ENCODE data around the gene DGUOK. TPM values are rescaled to one million over a fixed set of nuclear protein-coding genes. Genes with fewer than 3 reads are reported as not detected.
"Not testable (repeated sequence)": the region's sequence is repeated elsewhere in the genome, so short reads cannot be mapped to it uniquely, and the experiment has no call there.

Gene DGUOK
- total RNA-seq, 2 experiments from 2014 or later: 64.1 to 72.3 TPM

GRCh38 chr2:73893764-73894474 is 32.8 kb upstream of the DGUOK start:
- ChIA-PET CTCF (interaction anchor here (1.2 to 1.7 kb wide), 3 partner anchors 14 to 70 kb away, joined by 3 to 4 read pairs (median 3); no protein-coding TSS in a partner anchor), POLR2A (no interaction called here)
- Mint-ChIP-seq H3K27ac (no peak overlapping the region), H3K27me3 (peaks cover 2% of the 10 kb centered on the region), H3K36me3 (ENCODE audit: low read depth) (no peaks in the 10 kb centered on the region), H3K9me3 (no peaks in the 10 kb centered on the region), H3K4me1 (peaks cover 43% of the 10 kb centered on the region), H3K4me3 (no peak overlapping the region)
- DNase-seq: no peak

DNA sequence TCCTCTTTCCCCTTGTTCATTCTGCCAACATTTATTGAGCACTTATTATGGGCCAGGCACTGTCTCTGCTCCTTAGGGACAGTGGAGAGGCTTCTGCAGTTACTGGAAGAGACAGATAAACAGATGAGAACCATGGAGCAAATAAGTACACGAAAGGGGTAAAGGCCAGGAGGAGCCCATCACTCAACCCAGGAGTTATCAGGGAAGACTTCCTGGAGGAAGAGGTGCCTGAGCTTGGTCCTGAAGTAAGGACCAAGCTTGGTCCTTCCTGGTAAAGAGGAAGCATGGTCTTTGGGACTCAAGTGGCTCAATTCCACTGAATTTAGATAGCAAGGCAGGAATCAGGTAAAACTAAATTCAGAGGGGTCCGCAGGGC is 32.2 kb upstream of the DGUOK start:
- H3K4me1 Mint-ChIP-seq: peaks cover 43% of the 10 kb centered on the region
- DNase-seq: no peak
- no peaks in the 10 kb centered on the region for H3K9me3 Mint-ChIP-seq
- no peak overlapping the region for H3K4me3 Mint-ChIP-seq
- H3K27ac Mint-ChIP-seq: no peak overlapping the region
- peaks cover 2% of the 10 kb centered on the region for H3K27me3 Mint-ChIP-seq
- POLR2A ChIA-PET: no interaction called here
- CTCF ChIA-PET: interaction anchor here (0.7 to 1.7 kb wide), 4 partner anchors 9 to 70 kb away, joined by 3 to 4 read pairs (median 3); no protein-coding TSS in a partner anchor
- no peaks in the 10 kb centered on the region for H3K36me3 Mint-ChIP-seq (ENCODE audit: low read depth)

DNA sequence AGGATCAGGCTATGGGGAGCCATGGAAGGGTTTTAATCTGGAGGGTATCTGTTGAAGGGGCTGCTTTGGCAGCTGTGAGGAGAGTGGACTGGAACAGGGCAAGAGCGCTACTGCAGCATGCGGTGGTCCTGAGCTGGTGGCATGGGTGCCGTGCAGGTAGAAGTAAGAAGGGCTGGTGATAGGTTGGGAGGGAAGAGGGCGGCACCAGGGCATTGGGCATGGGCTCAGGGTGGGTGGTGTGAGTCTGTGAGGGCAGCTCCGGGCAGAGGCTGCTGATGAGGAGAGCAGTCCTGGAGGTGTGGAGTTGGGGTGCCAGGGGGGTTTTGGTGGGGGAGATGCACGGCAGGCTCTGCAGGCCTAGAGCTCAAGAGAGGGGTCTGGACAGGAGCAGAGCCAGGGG is 31.8 kb upstream of the DGUOK start:
- Mint-ChIP-seq H3K9me3 (no peaks in the 10 kb centered on the region), H3K4me1 (peaks cover 43% of the 10 kb centered on the region), H3K27ac (peak overlapping the region; percentile 10), H3K36me3 (ENCODE audit: low read depth) (no peaks in the 10 kb centered on the region), H3K27me3 (peaks cover 2% of the 10 kb centered on the region), H3K4me3 (no peak overlapping the region)
- no peak for DNase-seq
- ChIA-PET POLR2A (no interaction called here), CTCF (interaction anchor here (0.7 to 1.3 kb wide), 3 partner anchors 10 to 71 kb away, joined by 3 to 4 read pairs (median 3); no protein-coding TSS in a partner anchor)

GRCh38 chr2:73895473-73895872 is 31.2 kb upstream of the DGUOK start:
- no peak overlapping the region for H3K4me3 Mint-ChIP-seq
- CTCF ChIA-PET: interaction anchor here (1.1 to 2.2 kb wide), 3 partner anchors 11 to 32 kb away, joined by 3 to 4 read pairs (median 3); no protein-coding TSS in a partner anchor

DNA sequence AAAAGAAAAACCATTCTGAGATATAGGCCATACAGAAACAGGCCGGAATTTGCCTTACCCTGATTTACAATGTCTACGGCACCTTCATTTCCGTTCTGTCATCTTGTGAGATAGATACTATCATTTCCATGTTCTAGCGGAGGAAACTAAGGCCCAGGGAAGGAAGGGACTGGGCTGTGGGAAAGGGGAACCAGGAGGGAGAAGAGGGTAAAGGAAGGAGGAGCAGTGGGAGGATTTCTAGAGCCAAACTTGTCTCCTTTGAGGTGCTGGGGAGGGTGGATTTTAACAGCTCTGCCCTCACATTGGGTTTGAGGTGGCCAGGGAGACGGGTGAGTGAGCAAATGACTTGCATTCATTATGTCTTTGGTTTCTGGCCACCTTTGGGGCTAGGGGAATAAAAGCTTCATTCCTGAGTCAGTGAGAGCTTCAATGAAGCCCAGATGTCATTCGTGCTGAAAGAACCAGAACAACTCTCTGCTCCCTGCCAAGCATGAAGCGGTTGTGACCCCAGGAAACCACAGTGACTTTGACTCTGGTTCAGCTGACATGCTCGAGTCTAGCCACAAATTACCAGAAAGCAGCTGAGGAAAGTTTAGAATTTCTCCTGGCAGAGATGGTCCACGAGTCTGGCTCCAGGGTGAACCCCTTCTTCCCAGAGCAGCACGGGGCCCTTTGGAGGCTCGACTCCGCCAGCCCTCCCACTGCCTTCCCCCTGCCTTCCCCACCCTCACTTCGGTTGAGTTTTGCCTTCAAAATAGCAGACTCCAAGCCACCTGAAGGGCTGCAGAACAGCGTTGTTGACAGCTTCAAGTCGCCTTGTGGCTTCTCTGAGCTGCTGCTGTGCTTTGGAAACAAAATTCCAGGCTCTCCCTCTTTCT is 30.1 kb upstream of the DGUOK start:
- Mint-ChIP-seq H3K27ac (peak overlapping the region; percentile 87), H3K9me3 (no peaks in the 10 kb centered on the region), H3K4me3 (peak overlapping the region; percentile 42), H3K4me1 (peaks cover 44% of the 10 kb centered on the region), H3K36me3 (ENCODE audit: low read depth) (no peaks in the 10 kb centered on the region), H3K27me3 (no peaks in the 10 kb centered on the region)
- CTCF ChIA-PET: interaction anchor here (0.6 to 2.2 kb wide), 8 partner anchors 10 to 217 kb away, joined by 3 to 7 read pairs (median 4); no protein-coding TSS in a partner anchor
- DNase-seq: peak; percentile 64
- POLR2A ChIA-PET: no interaction called here

More at GRCh38 chr2:73895473-73895872, 31.2 kb upstream of the DGUOK start:
- Mint-ChIP-seq H3K27me3 (no peaks in the 10 kb centered on the region), H3K4me1 (peaks cover 43% of the 10 kb centered on the region), H3K36me3 (ENCODE audit: low read depth) (no peaks in the 10 kb centered on the region), H3K27ac (no peak overlapping the region), H3K9me3 (no peaks in the 10 kb centered on the region)
- DNase-seq: no peak
- POLR2A ChIA-PET: no interaction called here

- peaks cover 50% of the 10 kb centered on the region for H3K4me1 Mint-ChIP-seq
- H3K36me3 Mint-ChIP-seq (ENCODE audit: low read depth): no peaks in the 10 kb centered on the region
- CTCF ChIA-PET: interaction anchor here (0.6 to 2.2 kb wide), 5 partner anchors 11 to 217 kb away, joined by 3 to 7 read pairs (median 4); no protein-coding TSS in a partner anchor
- peak overlapping the region; percentile 87 for H3K27ac Mint-ChIP-seq
- peaks cover 2% of the 10 kb centered on the region for H3K27me3 Mint-ChIP-seq
- no peaks in the 10 kb centered on the region for H3K9me3 Mint-ChIP-seq
- H3K4me3 Mint-ChIP-seq: no peak overlapping the region
- DNase-seq: no peak
- POLR2A ChIA-PET: no interaction called here
Observed at GRCh38 chr2:73897240-73897583, 29.5 kb upstream of the DGUOK start.

GRCh38 chr2:73897934-73898333 is 28.7 kb upstream of the DGUOK start:
- Mint-ChIP-seq H3K4me3 (no peak overlapping the region), H3K36me3 (ENCODE audit: low read depth) (no peaks in the 10 kb centered on the region), H3K27me3 (peaks cover 2% of the 10 kb centered on the region), H3K27ac (no peak overlapping the region), H3K4me1 (peaks cover 54% of the 10 kb centered on the region), H3K9me3 (no peaks in the 10 kb centered on the region)
- ChIA-PET CTCF (no interaction called here), POLR2A (no interaction called here)
- DNase-seq: no peak

GRCh38 chr2:73899801-73900336 is 26.8 kb upstream of the DGUOK start:
- peaks cover 42% of the 10 kb centered on the region for H3K4me1 Mint-ChIP-seq
- no peak overlapping the region for H3K4me3 Mint-ChIP-seq
- POLR2A ChIA-PET: interaction anchor here (0.7 kb wide), 1 partner anchor 44 kb away, joined by 3 read pairs; no protein-coding TSS in a partner anchor
- H3K36me3 Mint-ChIP-seq (ENCODE audit: low read depth): no peaks in the 10 kb centered on the region
- CTCF ChIA-PET: interaction anchor here (1.0 to 2.6 kb wide), 2 partner anchors 9 kb away, joined by 3 to 7 read pairs; no protein-coding TSS in a partner anchor
- H3K27me3 Mint-ChIP-seq: peaks cover 2% of the 10 kb centered on the region
- H3K27ac Mint-ChIP-seq: no peak overlapping the region
- no peaks in the 10 kb centered on the region for H3K9me3 Mint-ChIP-seq
- no peak for DNase-seq

DNA sequence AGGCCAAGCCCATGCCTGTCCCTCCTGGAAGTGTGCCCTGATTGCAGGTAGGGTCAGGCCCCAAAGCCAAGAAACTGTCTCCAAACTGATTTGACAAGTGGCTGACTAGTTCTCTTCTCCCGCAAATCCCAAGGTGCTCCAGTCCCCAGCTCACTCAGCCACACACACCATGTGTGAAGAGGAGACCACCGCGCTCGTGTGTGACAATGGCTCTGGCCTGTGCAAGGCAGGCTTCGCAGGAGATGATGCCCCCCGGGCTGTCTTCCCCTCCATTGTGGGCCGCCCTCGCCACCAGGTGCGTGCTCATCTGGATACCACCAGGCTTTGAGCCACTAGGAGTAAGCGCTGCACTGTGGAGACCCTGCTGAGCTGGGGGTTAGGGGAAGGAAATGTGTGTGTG is 25.5 kb upstream of the DGUOK start:
- H3K4me3 Mint-ChIP-seq: no peak overlapping the region
- H3K27me3 Mint-ChIP-seq: peaks cover 2% of the 10 kb centered on the region
- POLR2A ChIA-PET: no interaction called here
- no peak overlapping the region for H3K27ac Mint-ChIP-seq
- peaks cover 29% of the 10 kb centered on the region for H3K4me1 Mint-ChIP-seq
- no peak for DNase-seq
- no peaks in the 10 kb centered on the region for H3K36me3 Mint-ChIP-seq (ENCODE audit: low read depth)
- no peaks in the 10 kb centered on the region for H3K9me3 Mint-ChIP-seq
- CTCF ChIA-PET: interaction anchor here (2.6 kb wide), 1 partner anchor 10 kb away, joined by 7 read pairs; no protein-coding TSS in a partner anchor

GRCh38 chr2:73902284-73902683 is 24.4 kb upstream of the DGUOK start:
- no peak for DNase-seq
- peaks cover 17% of the 10 kb centered on the region for H3K4me1 Mint-ChIP-seq
- H3K27me3 Mint-ChIP-seq: peaks cover 2% of the 10 kb centered on the region
- POLR2A ChIA-PET: interaction anchor here (0.6 kb wide), 1 partner anchor 28 kb away, joined by 5 read pairs; no protein-coding TSS in a partner anchor
- H3K27ac Mint-ChIP-seq: no peak overlapping the region
- no peaks in the 10 kb centered on the region for H3K9me3 Mint-ChIP-seq
- CTCF ChIA-PET: interaction anchor here (2.0 kb wide), 1 partner anchor 85 kb away, joined by 4 read pairs; no protein-coding TSS in a partner anchor
- H3K36me3 Mint-ChIP-seq (ENCODE audit: low read depth): no peaks in the 10 kb centered on the region
- no peak overlapping the region for H3K4me3 Mint-ChIP-seq

GRCh38 chr2:73903313-73903712 is 23.4 kb upstream of the DGUOK start:
- Mint-ChIP-seq H3K4me3 (no peak overlapping the region), H3K36me3 (ENCODE audit: low read depth) (no peaks in the 10 kb centered on the region), H3K9me3 (no peaks in the 10 kb centered on the region), H3K4me1 (peaks cover 15% of the 10 kb centered on the region), H3K27ac (no peak overlapping the region), H3K27me3 (peaks cover 2% of the 10 kb centered on the region)
- CTCF ChIA-PET: interaction anchor here (2.0 kb wide), 1 partner anchor 84 kb away, joined by 4 read pairs; no protein-coding TSS in a partner anchor
- POLR2A ChIA-PET: no interaction called here
- no peak for DNase-seq

DNA sequence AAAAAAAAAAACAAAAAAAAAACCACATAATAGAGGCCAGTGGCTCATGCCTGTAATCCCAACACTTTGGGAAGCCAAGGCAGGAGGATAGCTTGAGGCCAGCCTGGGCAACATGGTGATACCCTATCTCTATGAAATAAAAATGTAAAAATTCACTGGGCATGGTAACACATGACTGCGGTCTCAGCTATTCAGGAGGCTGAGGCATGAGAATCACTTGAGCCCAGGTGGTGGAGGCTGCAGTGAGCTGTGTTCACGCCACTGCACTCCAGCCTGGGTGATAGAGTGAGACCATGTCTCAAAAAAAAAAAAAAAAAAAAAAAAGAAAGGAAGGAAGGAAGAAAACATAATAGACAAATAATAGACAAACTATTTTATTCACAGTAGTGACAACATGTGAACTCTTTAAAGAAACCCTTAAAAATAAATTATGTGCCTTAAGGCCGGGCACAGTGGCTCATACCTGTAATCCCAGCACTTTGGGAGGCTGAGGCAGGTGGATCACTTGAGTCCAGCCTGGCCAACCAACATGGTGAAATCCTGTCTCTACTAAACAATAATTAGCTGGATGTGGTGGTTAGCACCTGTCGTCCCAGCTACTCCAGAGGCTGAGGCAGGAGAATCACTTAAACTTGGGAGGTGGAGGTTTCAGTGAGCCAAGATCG is 22.6 kb upstream of the DGUOK start:
- H3K4me1 Mint-ChIP-seq: peaks cover 15% of the 10 kb centered on the region
- H3K9me3 Mint-ChIP-seq; H3K27me3 Mint-ChIP-seq; H3K36me3 Mint-ChIP-seq (ENCODE audit: low read depth); DNase-seq; H3K4me3 Mint-ChIP-seq; POLR2A ChIA-PET; H3K27ac Mint-ChIP-seq: not testable (repeated sequence)
- CTCF ChIA-PET: interaction anchor here (1.2 to 2.0 kb wide), 2 partner anchors 83 to 294 kb away, joined by 3 to 4 read pairs; partner anchors contain the start of gene MTHFD2

All from activated CD4-positive, alpha-beta T cell treated with anti-CD3 and anti-CD28 coated beads, Interleukin-2, amount 10 ng/mL, durations not matched to agents 7 days and 5 days (primary cell).